ENCODE data around the gene RRBP1.

Gene RRBP1

GRCh38 chr20:17646961-17647301 lies 35.1 kb downstream of the RRBP1 start:
- DNase-seq (ENCODE audit: low spot score): no peak

GRCh38 chr20:17646209-17646960 lies 35.7 kb downstream of the RRBP1 start:
- no peak for DNase-seq (ENCODE audit: low spot score)

DNA sequence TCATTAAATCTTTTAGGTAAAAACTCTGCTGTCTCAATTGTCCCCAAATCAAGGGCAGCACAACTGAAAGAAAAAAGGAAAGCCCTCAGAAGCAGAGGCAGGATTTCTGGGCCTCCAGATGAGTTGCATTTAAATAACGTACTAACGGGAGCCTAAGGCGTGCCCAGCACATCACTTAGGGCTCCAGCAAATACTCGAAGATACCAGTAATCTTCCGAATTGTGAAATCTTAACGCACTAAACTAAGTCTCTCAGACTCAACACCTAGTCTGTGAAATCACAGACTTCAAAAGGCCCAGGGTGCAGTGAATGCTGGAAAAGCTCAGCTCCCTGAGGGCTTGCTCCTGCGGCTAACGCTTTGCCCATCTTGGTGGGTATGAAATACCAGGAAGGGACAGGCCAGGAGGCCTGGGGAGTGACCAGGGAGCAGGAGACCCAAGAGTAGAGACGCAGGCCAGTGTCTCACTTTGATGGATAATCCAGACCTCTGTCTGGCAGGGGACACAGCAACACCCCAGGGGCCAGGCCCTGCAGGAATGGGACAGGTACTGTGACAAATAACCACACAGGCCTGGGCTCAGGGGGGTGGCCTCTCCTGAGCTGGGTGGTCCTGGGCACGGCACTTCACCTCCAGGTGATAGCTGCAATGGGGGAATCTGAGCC lies 36.4 kb downstream of the RRBP1 start:
- no peak for DNase-seq (ENCODE audit: low spot score)

GRCh38 chr20:17645010-17645409 lies 37.0 kb downstream of the RRBP1 start:
- DNase-seq (ENCODE audit: low spot score): no peak

DNA sequence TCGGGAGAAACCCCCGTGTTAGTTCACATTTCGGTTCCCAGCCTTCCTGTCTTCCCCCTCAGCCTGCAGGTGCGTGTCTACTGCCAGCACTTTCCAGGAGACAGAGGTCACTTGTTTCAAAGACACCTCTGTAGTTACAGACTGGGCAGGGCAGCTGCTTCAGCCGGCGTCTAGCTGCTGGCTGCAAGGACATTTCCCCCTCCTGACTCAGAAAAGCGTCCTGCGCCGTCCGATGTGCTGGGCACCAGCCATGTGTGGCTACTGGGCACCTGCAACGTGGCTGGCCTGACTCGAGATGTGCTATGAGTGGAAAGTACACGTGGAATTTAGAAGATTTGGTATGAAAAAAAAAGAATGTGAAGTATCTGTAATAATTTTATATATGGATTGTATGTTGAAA lies 37.6 kb downstream of the RRBP1 start:
- DNase-seq (ENCODE audit: low spot score): no peak

DNA sequence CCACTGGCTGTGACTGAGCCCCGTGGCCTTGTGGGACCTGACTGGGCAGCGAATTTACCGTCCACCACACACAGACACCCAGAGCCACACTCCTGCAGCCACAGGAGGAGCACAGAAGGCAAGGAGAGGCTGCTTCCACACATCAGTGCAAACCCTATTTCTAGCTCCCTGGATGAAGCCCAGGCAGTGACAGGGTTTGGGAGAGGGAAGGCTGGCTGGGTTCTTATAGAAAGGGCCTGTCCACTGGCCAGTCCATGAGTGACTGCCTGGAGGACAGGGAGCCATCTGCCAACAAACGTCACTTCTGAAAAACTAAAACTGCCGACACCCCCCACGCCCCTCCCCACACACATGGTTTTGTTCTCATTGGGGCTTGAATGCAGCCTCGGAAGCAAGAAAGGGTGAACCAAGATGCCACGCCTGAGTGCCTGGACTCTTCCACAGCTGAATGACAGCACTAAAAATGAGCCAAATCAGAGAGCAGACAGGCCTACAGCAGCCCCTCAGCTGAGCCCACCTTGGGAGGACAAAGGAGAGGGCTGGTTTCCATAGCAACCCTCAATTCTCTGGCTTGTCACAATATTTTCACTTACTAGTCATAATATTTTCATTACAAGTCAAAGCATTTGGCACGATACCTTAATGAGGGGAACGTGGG lies 38.4 kb downstream of the RRBP1 start:
- DNase-seq (ENCODE audit: low spot score): no peak

GRCh38 chr20:17642404-17643269 lies 39.4 kb downstream of the RRBP1 start:
- no peak for DNase-seq (ENCODE audit: low spot score)

- no peak for DNase-seq (ENCODE audit: low spot score)
Measured at GRCh38 chr20:17641993-17642392, 40.0 kb downstream of the RRBP1 start.

- no peak for DNase-seq (ENCODE audit: low spot score)
Measured at GRCh38 chr20:17641520-17641964, 40.5 kb downstream of the RRBP1 start.

DNA sequence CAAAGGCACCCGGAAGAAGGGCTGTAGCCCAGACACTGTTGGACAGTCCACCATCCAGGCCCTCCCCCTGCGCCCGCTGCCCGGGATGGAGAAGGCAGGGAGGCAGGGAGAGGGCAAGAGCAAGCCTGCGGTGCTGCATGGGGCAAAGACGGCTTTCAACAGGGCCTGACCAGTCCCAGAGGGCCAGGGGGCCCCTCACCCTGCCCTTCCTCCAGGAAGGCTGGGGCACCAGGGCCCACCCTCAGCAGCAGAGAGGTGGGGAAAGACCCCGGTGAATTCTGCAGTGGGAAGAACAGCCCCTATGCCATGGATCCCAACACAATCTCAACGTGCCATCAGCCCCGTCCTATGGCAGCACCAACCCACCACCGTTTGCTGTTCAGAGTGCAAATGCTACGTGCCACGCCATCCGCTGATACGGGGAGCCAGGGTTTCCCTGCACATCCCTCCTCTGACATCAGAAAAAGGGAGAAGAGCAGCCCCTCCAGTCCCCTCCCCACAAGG lies 41.1 kb downstream of the RRBP1 start:
- DNase-seq (ENCODE audit: low spot score): no peak

DNA sequence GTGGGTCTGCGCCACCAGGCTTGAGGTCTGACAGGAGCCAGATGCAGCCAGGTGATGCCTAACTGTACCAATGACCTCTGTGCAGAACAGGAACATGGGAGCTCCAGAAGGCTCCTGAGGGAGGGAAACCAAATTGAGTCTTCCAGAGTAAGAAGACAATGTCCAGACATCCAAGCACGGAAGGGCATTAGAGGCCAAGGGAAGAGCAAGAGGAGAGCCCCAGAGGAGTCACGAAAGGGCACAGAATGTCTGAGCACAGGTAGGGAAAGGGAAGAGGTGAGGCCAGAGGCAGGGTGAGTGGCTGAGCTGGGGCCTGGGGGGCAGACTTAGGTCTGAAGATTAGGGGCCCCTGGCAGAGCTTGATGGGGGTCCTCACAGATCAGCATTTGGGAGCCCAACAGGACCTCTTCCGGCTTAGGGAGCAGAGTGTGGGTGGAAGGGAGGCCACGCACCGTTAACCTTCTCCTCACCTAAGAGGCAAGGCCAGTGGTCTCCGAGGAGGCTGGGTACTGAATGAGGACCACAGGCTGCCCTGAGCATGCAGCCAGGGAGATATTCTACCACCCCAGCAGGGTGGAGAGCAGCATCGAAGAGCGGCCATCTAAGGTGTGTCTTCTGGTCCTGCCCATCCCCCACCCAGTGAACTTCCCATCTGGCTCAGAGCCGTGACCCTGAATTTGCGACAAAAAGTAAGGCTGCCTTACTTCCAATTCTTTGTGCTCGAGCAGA lies 41.7 kb downstream of the RRBP1 start:
- DNase-seq (ENCODE audit: low spot score): no peak

- no peak for DNase-seq (ENCODE audit: low spot score)
Measured at GRCh38 chr20:17638835-17639407, 43.1 kb downstream of the RRBP1 start.

- no peak for DNase-seq (ENCODE audit: low spot score)
Measured at GRCh38 chr20:17637985-17638640, 43.9 kb downstream of the RRBP1 start.

GRCh38 chr20:17637413-17637780 lies 44.6 kb downstream of the RRBP1 start:
- no peak for DNase-seq (ENCODE audit: low spot score)

- DNase-seq (ENCODE audit: low spot score): no peak
Measured at GRCh38 chr20:17636523-17637412, 45.3 kb downstream of the RRBP1 start.

GRCh38 chr20:17635332-17636244 lies 46.5 kb downstream of the RRBP1 start:
- no peak for DNase-seq (ENCODE audit: low spot score)

GRCh38 chr20:17634661-17635331 lies 47.2 kb downstream of the RRBP1 start:
- no peak for DNase-seq (ENCODE audit: low spot score)

Data from CD4-positive, alpha-beta T cell treated with Interleukin-15 for 4 hours (primary cell).